CD4-positive, alpha-beta T cell treated with Interferon alpha-2 for 1 hour (primary cell): ENCODE measurements around the gene TYK2.
"Not testable (repeated sequence)": the region's sequence is repeated elsewhere in the genome, so short reads cannot be mapped to it uniquely, and the experiment has no call there.

Experiments
- DNase-seq, 2 donors: peaks; one replicate each; pipeline ENCODE4 v3.0.0-alpha.2; 2020 to 2022

Gene TYK2

DNA sequence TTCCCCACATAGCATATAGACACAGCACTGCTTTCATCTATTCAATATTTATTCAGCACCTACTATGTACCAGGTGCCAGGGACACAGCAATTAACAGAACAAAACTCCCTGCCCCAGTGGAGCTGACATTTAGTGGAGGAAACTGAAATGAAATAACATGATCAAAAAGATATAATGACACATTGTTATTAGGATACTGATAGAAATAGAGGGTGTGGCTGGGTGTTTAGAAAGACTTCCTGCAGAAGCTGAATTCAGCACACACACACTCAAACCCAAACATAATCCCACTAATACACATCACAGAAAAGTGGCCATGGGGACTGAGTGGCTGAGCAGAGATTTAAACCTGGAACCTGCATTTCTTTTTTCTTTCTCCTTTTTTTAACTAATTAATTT lies 26.7 kb upstream of the TYK2 start:
- DNase-seq: peak in 1 of 2 donors; percentile 39

DNA sequence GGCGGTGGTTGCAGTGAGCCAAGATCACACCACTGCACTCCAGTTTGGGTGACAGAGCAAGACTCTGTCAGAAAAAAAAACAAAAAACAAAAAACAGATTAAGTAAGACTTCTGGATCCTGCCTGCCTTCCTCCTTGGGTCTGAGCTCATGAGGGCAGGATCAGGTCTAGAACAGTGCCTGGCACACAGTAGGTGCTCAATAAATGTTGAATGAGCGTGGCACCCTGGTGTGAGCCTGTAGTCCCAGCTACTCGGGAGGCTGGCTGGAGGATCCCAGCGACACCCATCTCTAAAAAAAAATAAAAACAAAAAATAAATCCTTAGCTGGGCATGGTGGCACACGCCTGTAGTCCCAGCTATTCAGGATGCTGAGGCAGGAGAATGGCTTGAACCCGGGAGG lies 25.8 kb upstream of the TYK2 start:
- DNase-seq: no peak

DNA sequence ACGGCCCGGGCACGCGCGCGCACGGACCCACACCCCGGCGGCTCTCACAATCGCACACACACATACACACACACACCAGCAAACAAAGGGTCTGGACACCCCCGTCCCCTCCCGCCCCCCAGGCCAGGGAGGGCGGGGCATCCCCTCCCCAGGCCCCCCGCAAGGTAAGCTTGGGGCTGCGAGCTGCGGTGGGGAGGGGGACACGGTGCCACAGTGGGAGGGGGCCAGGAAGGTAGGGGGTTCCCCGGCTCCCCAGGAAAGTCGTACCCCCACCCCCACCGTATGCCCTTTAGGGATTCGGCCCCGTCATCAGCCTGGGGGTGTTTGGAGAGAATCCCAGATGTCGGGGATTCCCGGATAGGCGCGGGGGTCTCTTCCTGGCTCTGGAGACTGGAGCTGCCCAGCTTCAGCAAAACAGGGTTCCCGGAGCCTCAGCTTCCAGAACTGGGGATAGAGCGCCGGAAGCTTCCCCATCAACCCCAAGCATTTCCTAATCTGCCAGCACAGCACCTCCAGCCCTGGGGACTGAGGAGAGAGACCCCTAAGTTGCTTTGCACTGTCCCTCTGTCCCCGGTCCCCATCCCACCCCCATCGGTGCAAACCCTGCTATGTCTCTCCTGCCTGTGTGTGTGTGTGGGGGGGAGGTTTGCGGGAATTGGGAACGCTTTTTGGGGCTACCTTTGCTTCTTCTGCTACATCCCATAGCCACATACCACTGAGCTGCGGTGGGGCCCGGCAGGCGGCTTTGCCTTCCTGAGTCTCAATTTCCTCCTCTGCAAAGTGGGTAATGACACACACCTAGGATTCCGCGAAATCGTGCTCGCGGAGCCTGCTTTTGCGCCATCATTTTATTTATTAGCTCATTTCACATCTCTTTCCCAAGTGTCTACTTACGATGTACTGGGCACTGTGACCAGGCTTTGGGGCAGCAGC lies 24.8 kb upstream of the TYK2 start:
- peak; percentile 81 for DNase-seq

DNA sequence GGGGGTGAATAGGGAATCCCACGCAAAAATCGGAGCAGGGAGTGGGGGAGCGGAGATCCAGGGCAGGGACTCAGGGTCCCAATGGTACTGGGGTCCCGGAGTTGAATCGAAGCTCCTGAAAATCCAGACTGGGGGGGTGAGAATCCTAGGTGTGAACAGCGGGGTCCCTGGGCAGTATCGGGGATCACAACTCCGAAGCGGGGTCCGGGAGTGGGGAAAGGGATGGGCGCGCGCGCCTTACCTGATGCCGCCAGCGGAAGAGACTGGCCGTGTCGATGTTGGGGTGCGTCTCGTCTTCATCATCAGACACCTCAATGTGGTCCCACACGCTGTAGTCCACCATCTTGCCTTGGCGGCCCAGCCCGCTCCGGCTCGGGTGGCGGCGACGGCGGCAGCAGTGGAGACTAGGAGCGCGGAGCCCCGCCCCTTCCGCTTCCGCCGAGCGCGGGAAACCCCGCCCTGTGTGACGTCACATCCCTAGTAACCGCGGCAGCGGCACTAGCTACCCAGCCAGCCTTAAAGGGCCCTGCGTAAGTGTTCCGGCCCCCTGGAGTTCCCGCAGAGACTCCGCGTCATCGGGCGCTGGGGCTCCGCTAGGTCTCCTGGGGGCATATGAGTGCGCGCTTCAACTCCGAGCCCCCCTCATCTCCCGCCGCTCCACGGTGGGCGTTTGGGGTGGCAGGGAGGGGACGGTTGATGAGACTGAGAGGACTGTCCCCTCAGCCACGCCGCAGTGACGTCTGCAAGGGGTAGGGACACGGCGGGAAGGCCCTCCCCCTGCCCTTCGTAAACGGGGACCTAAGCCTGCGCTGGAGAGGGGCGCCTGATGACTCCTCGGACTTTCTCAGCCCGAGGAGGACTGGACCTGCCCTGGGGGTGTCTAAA lies 23.0 kb upstream of the TYK2 start, which contains the start of gene CDC37:
Gene CDC37, minus strand, starts transcription at position 406 of the 885 bp plus-strand sequence. Its CDS starts 63 bp downstream, at position 343.
- peak; percentile 97 to 98 for DNase-seq

DNA sequence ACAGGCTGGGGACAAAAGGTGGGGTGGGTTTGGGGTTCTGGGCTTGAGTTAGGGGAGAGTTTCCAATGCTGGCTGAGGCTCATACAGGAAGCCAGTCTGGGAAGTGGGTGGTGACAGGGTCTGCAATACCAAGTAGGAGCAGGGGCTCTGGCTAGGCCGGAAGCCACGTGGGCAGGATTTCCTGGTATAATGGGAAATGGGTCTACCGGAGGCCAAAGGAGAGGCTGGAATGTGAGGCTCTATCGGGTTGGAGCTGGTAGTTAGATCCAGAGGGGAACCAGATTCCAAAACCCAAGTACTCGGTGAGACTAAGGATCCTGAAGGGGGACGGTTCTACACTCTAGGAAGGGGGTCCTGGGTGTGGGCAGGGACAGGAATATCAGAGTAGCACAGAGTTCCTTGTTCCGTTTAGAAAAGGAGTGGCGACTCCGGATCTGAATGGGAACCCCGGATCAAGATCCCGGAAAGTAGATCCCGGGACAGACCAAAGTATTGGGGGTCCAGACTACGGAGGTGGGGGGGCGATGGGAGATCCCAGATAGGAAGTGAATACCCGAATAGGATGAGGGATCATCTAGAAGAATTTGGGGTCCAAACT lies 22.2 kb upstream of the TYK2 start:
- peak in 1 of 2 donors; percentile 47 for DNase-seq

DNA sequence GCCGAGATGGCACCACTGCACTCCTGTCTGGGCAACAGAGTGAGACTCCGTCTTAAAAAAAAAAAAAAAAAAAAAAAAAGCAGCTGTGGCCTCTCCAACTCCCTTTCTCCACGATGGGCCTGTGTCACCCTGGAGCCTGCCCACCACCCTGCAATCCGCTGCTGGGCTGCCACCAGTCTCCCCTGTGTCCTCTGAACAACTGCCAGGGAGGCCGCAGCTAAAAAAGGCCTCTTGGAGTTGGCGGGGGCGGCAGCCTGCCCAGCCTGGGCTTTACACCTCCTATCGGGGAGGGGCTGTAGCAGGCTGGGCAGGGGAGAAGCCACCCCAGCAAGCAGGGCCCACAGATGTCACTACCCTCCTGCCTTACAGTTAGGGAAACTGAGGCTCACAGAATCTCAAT lies 19.5 kb upstream of the TYK2 start:
- DNase-seq: no peak

DNA sequence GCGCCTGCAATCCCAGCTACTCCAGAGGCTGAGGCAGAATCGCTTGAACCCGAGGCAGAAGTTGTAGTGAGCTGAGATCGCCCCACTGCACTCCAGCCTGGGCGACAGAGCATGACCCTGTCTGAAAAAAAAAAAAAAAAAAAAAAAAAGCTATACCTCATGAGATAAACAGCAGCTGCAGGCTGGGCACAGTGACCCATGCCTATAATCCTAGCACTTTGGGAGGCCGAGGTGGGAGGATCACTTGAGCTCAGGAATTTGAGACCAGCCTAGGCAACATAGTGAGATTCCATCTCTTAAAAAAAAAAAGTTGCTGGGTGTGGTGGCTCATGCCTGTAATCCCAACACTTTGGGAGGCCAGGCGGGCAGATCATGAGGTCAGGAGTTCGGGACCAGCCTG lies 19.0 kb upstream of the TYK2 start:
- not testable (repeated sequence) for DNase-seq

DNA sequence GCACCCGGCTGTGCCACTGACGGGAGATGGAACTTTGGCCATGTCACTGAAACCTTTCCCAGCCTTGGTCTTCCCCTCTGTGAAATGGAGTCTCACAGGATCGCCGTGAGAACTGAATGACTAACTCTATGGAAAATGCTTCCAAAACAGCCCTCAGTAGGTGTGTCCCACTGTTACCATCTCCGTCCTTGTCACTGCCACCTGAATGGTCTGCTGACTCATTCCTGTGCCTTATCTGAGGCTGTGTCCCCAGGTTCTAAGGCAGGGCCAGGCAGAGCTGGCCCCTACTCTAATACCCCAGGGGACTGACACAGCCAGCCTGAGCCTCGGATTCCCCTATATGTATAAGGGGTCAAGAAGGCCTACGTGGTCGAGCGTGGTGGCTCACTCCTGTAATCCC lies 18.4 kb upstream of the TYK2 start:
- no peak for DNase-seq

DNA sequence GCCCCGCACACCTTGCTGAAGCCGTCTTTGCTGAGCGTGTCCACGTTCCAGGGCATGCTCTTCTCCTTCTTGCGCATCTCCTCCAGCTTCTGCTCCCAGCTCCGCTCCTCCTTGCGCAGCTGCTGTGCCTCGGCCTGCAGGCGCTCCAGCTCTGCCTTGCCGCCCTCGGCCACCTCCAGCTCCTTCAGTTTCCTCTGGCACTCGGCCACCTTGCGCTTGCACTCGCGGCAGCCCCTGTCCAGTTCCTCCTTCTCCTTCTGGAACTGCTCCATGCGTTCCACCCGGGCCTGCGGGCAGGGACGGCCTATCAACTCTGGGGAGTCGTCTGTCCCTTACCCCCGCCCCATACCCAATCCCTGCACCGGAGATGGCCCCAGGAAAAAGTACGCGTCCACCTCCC lies 15.5 kb upstream of the TYK2 start:
- DNase-seq: no peak

DNA sequence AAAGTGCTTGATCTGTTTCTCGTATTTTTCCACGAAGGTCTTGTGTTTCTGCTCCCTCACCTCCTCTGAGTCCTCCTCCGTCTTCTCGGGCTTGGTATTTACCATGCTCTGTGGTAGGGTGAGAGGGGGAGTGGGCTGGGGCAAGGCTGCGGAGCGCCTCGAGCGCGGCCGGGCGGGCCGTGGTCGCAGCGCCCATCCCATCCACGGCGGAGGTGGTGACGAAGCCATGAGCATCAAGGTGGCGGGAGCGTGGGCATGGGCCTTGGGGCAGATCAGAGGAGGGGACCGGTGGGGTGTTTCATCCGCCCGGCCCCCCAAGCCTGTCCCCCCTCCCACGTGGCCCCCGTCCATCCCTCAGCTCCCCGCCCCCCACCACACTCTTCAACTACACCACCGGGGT lies 15.1 kb upstream of the TYK2 start:
- DNase-seq: no peak

DNA sequence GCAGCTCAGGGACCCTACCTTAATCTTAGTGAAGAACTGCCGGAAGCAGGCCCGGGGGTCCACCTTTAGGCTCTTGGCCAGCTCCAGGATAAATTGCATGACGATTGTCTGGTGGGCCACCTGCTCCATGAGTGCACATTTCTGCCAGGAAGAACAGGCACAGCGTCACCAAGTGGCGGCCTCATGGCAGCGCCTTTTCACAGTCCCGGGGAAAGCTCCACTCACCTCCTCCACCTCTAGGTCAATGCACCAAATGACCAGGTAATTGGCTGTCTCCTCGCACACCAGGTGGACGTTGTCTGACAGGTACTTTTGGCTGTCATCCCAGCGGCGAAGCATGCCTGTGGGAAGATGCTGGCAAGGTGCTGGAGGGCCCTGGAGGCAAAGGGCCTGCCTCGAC lies 14.6 kb upstream of the TYK2 start:
- no peak for DNase-seq

DNA sequence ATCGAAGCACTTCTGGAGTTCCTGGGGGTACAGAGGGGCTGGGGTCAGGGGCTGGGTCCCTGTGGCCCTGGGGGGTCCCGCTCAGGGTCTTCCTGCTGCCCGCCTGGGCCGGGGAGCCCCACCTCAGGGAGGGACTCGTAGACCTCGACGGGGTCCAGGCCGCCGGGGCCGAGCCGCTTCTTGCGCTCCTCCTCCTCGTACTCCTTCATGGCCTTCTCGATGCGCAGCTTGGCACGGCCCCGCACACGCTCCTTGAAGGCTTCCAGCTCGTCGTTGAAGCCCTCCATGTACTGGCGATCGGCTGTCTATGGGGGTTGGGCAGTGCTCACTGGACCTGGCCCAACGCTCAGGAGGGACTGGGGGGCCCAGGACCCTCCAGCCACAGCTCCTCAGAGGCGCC lies 12.8 kb upstream of the TYK2 start:
- DNase-seq: no peak

DNA sequence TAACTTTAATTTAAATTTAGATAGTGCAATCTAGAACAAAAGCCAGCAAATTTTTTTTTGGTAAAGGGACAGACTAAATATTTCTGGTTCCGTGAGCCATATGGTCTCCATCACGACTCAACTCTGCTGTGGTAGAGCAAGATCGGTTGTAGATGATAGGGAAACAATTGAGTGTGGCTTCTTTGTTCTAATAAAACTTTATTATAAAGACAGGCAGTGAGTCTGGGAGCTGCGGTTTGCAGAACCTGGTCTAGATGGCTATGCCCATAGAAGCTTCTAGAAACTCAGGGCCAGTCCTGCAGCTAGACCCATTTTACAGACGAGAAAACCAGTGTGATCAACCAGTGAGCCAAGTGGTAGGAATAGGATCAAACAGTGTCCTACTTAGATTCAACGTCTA lies 11.7 kb upstream of the TYK2 start:
- DNase-seq: no peak

DNA sequence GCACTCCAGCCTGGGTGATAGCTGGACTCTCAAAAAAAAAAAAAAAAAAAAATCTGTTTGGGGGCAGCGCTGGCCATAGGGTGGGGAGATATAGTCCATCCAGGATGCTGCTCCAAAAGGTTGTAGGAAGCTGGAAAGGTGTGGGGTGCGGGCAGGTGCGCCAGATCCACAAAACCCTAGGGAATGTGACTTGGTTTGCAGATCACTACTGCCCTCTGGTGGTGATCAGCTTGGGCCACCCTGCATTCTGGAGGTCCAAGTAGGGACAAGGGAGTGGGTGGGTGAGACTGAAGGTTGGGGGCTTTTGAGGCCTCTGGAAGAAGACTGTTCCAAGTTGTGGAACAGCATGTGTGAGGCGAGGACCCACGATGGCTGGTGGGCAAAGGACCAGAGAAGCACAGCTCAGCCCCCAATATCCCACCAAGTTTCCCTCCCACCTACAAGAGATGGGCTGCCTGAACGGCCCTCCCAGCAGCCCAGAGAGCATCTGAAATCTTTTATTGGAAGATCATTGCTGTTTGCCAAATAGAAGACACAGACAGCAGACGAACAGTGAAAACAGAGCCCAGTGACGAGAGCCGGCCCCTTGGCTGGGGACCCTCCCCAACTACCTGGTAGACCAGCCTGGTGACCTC lies 10.4 kb upstream of the TYK2 start:
- DNase-seq: peak; percentile 60 to 78

DNA sequence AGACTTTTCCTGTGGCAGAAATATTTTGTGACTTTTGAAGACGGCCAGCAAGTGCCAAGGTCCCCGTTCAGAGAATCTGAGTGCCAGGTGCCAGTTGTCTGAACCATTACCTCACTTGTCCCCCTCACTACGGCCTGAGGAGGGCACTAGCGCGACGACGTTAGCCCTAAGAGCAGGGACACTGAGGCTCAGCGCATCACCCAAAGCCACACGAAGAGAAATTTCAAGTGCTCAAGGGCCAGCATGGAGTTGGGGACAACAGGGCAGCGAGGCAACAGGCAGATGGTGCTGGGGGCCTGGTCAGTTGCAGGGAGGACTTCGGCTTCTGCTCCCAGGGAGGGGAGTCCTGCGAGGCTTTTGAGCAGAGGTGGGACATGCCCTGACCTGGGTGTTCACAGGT lies 9.5 kb upstream of the TYK2 start:
- DNase-seq: no peak

DNA sequence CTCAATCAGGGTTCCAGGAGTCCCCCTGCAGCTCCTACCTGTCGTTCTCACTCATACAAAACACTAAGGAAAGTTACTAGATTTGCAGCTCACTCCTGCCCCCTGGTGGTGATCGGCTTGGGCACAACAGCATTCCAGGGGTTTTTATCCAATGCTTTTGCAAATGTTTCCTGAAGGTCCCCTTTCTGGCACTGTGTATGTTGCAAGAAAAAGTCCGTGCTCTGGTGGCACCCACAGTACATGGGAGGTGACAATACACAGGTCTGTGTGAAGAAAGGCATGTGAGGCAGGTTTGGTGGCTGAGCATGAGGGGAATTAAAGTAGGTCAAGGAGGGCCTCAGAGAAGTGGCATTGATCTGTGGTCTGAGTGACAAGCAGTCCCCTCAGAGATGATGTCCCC lies 8.6 kb upstream of the TYK2 start:
- DNase-seq: peak; percentile 76 to 83

DNA sequence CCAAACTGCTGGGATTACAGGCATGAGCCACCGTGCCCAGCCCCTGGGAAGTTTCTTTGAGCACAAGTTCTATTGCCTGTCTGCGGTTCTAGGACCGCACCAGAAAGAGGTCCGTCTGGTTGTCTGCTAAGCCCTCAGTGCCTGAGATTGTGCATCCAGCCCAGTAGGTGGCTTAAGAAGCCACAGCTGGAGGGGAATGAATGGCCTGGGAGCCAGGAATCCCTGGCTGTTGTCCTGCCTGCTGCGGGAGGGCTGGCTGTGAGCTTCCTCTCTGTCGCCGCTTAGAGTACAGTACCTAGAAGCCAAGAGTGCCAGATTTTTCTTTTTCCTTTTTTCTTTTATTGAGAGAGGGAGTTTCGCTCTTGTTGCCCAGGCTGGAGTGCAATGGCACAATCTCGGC lies 4.2 kb upstream of the TYK2 start:
- DNase-seq: no peak

DNA sequence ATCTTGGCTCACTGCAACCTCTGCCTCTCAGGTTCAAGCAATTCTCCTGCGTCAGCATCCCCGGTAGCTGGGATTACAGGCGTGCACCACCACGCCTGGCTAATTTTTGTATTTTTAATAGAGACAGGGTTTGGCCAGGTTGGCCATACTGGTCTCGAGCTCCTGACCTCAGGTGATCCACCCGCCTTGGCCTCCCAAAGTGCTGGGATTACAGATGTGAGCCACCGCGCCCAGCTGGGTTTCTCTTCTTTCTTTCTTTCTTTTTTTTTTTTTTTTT lies 2.8 kb upstream of the TYK2 start:
- DNase-seq: not testable (repeated sequence)

DNA sequence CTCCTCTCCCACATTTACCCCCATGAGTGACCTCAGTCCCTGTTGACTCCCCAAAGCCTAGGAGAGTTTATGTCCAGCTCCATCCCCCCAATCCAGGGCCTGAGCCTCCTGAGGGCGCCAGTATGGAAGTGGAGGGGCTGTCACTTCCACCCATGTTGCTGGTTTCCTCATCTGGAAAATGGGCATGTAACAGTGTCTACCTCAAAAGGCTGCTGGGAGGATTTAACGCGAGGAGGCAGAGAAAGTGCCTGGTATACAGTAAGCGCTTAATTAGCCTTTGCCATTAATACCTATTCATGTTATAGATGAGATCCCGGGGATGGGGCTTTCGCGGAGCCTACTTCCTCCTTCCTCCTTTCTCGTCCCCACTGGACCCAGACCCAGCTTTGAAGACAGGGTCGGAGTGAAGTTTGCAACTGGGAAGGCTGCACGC lies 476 bp downstream of the TYK2 start:
- no peak for DNase-seq

DNA sequence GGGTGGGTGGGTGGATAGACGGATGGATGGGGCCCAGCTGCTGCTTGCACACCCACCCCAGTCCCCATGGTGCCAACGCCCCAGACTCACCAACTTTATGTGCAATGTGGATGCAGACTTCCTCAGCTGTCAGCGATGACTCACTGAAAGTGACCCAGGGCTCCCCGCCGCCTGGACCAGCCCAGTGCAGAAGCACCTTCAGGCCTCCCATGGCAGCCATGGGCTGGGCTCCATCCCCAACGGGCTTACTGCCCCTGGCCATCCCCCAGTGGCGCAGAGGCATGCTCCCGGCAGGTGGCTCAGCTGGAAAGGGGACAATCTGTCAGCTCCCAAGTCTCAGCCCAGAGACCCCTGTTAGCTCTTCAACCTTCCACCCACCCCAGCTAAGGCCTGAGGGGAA lies 2.2 kb downstream of the TYK2 start:
- no peak for DNase-seq

DNA sequence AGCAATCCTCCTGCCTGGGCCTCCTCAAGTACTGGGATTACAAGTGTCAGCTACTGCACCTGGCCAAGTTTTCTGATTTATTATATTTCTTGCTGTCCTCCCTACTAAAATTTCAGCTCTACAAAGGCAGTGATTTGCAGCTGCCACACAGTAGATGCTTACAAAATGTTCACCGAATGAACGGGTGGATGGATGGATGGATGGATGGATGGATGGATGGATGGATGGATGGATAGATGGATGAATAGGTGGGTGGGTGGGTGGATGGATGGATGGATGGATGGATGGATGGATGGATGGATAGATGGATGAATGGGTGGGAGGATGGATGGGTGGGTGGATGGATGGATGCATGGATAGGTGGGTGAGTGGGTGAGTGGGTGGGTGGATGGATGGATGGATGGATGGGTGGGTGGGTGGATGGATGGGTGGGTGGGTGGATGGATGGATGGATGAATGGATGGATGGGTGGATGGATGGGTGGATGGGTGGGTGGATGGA lies 3.2 kb downstream of the TYK2 start:
- not testable (repeated sequence) for DNase-seq

DNA sequence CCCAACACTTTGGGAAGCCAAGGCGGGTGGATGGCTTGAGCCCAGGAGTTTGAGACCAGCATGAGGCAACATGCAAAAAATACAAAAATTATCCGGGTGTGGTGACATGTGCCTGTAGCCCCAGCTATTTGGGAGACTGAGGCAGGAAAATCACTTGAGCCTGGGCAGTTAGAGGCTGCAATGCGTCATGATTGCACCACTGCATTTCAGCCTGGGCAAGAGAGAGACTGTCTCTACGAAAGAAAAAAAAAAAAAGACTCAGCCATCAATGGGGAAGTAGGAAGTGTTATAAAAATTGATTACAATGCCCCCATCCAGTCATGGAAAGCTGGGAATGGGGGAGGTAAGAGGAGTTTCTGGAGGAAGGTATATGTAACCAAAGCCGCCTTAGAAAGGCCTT lies 5.4 kb downstream of the TYK2 start:
- DNase-seq: no peak

DNA sequence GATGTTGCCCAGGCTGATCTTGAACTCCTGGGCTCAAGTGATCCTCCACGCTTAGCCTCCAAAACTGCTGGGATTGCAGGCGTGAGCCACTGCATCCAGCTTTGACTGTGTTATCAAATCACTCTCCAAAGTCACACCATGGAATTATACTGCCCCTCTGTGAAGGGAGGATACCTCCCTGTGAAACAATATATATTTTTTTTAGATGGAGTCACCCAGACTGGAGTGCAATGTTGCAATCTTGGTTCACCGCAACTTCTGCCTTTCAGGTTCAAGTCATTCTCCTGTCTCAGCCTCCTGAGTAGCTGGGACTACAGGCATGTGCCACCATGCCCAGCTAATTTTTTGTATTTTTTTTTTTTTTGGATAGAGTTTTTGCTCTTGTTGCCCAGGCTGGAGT lies 7.7 kb downstream of the TYK2 start:
- DNase-seq: peak in 1 of 2 donors; percentile 54
